Stimulated activated CD8-positive, alpha-beta memory T cell treated with anti-CD3 and anti-CD28 coated beads, Interleukin-4, amount 100 ng/mL, for 1 hour (primary cell): ENCODE results near the gene ZSCAN10.
"Not testable (repeated sequence)": the region's sequence is repeated elsewhere in the genome, so short reads cannot be mapped to it uniquely, and the experiment has no call there.

Experiments
- DNase-seq, 2 donors: peaks; one replicate each; pipeline ENCODE4 v3.0.0-alpha.2; 2020; ENCODE audit warnings: low read depth in 2 of 2, low spot score in 1 of 2

Gene ZSCAN10

DNA sequence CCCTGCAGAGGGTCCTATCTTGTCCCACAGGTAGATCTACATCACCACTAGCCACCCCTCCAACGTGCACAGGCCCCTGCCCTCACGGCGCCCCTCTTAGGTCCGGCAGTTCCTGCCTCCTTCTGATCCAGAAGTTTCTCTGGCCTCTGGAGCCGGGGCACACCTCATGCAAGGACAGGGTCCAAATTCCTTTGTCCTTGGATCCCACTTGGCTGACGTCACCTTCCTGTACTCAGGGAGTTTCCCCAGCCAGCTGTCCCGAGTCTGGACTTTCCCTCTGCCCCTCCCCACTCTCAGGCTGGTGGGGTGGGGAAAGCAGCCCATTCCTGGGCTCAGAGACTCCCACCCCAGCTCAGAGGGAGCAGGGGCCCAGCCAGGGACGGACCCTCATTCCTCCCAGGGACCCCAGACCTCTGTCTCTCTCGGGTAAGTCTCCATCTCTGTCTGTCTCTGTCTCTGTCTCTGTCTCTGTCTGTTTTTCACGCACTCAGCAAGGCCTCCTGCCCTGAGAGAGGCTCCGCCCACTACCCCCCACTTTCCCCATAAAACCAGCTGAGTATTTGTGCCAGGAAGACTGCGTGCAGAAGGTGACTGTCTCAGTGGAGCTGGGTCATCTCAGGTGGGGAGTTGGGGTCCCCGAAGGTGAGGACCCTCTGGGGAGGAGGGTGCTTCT, 33.9 kb downstream of the ZSCAN10 start, which contains the start of gene IL32:
Gene IL32 (plus strand): TSS at position 572 of the 673 bp plus-strand sequence. CDS start 172 bp downstream, outside the sequence.
- peak in 1 of 2 donors; percentile 41 for DNase-seq

DNA sequence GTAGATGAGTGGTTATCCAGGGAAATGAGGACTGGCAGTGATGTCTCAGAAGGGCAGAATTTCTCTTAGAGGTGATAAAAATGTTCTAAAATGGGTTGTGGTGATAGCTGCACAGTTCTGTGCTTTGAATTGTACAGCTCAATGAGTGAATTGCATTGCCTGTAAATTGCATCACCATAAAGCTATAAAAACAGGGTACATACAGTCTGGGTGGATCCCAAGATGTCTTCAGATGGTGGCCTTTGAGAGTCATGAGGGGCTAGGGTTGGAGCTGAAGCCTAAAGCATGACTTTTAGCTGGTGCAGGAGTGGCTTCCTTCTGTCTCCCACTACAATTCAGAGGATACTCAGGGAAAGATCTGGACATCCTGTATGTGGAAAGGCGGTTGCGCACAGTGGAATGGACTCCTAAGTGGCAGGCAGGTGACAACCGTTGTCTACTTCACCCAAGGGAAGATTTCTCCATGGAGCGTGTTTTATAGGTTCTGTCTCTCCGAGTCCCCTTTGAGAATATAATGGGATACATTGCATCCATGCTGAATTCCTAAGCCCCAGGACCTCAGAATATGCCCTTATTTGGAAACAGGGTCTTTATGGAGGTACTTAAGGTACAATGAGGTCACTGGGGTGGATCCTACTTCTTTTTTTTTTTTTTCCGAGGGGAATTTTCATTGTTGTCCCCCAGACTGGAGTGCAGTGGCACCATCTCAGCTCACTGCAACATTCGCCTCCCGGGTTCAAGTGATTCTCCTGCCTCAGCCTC, 35.3 kb downstream of the ZSCAN10 start:
- DNase-seq: no peak

DNA sequence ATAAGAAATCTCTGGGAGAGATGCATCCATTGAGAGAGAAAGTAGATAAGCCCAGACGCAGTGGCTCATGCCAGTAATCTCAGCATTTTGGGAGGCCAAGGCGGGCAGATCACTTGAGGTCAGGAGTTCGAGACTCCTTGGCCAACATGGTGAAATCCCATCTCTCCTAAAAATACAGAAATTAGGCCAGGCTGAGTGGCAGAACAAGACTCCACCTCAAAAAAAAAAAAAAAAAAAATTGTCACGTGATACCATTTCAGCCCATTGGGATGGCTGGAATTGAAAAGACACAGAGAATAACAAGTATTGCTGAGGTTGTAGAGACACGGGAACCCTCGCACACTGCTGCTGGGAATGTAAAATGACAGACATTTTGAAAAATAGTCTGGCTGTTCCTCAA, 36.5 kb downstream of the ZSCAN10 start:
- DNase-seq: no peak

DNA sequence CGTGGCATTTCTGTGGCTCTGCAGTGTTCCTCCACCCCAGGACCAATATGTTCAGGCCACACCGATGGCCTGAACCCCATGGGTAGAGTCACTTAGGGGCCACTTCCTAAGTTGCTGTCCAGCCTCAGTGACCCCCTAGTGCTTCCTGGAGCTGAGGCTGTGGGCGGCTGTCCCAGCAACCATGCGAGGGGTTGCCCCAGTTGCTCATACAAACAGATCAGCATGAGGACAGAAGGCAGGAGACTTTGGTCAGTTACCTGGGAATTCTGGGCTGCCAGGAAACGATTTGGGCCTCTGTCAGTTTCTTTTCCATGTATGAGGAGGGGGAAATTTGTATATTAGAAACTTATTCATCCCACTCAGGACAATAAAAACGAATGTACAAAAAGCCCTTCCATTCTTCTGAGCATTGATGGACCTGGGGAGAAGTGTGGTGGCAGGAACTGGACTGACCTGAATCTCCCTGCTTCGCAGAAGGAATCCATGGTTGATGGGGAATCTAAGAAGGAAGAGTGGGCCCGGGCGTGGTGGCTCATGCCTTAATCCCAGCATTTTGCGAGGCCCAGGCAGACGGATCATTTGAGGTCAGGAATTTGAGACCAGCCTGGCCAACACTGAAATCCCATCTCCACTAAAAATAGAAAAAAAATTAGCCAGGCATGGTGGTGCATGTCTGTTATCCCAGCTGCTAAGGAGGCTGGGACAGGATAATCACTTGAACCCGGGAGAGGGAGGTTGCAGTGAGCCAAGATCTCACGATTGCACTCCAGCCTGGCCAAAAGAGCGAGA, 38.6 kb downstream of the ZSCAN10 start:
- DNase-seq: no peak

DNA sequence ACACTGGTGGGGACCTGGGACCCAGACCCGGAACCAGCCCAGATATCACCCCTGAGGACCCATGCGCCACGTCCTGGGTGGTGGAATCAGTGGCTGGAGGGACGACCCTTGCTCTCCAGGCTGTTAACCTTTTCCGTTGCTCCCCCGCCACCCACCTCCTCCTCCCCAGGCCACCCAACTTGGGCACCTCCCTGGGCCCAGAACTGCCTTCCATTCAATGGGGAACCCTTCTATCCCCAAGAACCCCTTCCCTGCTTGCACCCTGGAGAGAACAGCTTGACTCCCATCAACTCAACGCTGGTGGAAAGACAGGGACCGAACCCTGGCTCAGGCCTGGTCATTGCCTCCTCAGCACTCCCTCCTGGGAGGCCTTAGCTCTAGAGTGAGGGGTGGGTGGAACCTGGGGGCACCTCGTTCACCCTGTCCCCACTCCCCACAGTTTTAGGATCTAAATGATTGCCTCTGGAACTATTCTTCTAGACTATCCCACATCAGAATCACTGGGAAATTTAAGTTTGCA, 39.3 kb downstream of the ZSCAN10 start:
- DNase-seq: no peak

DNA sequence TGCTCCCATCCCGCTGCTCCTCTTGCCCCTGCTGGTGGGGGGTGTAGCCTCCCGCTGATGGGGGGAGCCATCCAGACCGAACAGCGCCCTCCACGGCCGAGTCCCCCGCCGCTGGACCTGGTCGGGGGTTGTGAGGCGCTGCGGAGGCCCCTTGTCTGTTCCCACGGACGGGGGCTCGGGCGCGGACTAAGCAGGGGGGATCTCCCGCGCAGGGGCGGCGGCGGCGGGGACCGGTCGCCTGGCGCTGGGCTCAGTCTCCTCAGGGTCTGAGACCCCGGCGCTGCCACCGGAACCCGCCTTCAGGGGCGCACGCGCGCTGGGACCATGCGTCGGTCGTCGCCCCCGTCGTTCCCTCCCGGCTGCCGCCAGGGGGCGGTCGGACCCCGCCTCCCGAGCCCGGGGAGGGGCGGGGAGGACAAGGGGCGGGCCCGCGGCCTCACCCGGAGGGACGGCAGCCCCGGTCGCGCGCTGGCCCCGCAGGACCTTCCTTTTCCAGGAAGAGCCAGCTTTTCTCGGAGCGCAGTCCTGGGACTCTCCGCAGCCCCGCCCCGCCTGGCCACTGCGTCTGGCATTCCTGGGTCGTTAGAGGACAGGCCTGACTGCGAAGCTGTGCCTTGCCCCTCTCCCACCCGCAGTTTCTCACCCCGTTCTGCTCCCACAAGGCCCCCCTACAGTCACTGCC, 39.9 kb downstream of the ZSCAN10 start:
- DNase-seq: peak; percentile 71 to 74

DNA sequence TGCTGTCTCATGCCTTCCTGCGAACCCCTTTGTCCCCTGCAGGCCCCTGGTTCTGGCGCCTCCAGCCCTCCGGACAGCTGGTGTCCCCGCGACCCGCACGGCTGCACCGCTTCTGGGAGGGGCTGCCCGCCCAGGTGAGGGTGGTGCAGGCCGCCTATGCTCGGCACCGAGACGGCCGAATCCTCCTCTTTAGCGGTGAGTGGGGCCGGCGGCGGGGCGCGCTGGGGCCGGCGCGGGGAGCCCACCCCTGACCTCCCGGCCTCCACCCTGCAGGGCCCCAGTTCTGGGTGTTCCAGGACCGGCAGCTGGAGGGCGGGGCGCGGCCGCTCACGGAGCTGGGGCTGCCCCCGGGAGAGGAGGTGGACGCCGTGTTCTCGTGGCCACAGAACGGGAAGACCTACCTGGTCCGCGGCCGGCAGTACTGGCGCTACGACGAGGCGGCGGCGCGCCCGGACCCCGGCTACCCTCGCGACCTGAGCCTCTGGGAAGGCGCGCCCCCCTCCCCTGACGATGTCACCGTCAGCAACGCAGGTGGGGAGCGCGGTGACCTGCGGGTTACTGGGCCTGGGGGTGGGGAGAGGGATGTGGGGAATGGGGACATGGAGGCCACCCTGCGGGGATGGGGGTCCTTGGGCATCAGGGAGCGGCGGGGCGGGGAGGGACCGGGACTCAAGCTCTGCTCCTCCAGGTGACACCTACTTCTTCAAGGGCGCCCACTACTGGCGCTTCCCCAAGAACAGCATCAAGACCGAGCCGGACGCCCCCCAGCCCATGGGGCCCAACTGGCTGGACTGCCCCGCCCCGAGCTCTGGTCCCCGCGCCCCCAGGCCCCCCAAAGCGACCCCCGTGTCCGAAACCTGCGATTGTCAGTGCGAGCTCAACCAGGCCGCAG, 40.7 kb downstream of the ZSCAN10 start:
- no peak for DNase-seq

DNA sequence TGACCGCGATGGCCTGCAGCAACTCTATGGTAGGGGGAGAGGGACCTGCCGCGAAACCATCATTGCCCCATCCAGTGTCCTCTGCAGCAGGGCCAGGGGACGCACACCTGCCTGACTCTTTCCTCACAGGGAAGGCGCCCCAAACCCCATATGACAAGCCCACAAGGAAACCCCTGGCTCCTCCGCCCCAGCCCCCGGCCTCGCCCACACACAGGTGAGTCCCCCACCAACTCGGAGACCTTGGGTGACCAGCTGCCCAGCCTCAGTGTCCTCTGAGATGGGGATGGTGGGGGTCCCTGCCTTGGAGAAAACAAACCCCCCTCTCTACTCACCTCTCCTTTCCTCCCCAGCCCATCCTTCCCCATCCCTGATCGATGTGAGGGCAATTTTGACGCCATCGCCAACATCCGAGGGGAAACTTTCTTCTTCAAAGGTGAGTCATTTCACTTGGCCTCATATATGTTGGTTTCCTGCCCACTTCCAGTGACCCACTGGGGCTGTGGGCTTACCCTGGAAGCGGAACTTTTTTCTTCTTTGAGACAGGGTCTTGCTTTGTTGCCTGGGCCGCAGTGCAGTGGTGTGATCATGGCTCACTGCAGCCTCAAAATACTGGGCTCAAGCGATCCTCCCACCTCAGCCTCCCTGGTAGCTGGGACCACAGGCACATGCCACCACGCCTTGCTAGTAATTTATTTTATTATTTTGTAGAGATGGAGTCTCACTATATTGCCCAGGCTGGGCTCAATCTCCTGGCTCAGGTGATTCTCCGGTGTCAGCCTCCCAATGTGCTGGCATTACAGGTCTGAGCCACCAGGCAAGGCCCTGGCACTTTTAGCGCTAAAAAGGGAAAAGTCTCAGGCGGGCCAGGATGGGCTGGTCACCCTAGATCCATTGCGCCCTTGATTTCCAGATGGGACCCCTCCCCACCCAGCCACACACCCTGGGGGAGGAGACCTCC, 41.6 kb downstream of the ZSCAN10 start:
- DNase-seq: no peak

DNA sequence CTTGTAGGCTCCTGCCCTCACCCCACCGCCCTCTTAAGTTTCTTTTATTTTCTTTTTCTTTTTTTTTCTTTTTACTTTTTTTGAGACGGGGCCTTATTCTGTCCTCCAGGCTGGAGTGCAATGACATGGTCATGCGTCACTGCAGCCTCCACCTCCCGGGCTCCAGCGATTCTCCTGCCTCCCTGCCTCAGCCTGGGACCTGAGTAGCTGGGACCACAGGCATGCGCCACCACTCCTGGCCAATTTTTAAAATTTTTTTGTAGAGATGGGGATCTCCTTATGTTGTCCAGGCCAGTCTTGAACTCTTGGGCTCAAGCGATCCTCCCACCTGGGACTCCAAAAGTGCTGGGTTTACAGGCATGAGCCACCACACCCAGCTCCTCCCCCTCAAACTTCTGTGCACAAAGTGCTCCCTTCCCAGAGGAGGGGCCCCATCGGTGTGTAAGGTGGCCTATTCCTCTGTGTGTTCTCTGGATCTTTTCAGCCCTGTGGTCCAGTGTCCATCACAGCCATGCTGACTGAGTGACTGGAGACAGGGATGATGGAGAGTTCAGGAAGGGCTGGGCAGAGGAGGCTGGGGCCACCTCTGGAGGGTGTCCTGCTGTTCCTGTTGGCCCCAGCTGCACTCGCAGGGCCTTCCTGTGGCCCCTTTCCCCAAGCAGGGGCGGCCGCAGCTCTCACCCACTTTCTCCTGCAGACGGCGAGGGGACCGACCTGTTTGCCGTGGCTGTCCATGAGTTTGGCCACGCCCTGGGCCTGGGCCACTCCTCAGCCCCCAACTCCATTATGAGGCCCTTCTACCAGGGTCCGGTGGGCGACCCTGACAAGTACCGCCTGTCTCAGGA, 42.5 kb downstream of the ZSCAN10 start:
- DNase-seq: no peak

DNA sequence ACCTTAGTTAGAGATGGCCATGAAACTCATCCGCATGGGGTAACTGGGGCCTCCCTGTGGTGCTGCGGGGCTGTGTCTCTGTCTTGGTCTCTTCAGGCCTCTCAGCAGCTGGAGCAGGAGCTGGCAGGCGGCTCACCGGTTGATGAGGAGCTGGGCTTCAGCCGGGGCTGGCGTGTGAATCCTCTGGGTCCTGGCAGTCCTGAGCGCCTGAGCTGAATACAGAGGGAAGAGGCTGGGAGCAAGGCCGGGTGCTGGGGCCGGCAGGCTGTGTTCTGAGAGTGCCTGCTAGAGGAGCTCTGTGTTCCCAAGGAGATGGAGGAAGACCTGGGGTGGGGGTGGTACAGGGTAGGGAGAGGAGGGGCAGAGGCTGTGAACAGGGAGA, 43.4 kb downstream of the ZSCAN10 start:
- DNase-seq: not testable (repeated sequence)

DNA sequence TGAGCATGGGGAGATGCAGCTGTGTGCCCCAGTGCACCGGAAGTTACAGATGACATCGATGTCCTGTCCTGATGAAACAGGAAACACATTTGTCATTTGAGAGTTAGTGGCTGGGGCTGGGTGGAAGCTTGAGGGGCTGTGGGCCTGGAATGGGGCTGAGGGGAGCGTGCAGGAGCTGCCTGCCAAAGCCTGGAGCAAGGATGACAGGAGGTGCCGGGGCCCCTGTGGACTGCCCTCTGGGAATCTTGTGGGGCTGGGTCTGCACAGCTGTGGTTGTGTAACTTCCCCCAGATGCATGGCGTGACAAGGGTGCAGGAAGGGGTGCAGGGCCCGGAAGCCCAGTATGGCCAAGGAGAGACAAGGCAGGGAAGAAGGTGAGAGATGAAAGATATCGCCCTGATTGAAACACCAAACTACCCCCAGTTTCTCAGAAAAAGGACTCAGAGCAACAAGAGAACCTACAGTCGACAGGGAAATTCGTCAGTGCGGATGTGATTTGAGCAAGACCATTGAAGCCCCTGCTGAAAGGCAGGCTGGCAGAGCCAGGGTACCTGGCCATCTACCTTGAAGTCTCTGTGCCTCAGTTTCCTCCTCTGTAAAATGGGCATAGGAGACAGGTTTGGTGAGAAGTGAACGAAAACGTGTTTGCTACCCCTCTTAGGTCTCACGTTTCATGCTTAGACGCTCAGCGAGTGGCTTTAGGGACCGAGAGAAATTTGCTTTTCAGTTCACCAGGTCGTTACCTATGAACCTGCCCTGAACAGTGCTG, 43.9 kb downstream of the ZSCAN10 start:
- DNase-seq: no peak

DNA sequence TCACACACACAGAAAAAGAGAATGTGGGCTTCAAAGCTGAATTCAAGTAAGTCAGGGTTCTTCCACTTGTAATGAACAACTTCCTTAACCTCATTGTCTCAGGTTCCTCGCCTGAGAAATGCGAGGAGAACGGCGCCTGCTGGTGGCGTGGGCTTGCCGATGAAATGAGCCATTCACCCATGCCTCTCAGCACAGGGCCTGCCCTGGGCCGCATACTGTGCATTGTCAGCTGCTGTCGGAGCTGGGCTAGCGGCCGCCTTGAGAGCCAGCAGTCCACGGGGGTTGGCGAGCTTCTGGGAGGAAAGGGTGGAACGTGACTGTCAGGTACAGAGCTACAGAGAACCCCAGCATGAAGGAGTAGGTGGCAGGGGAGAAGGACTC, 45.8 kb downstream of the ZSCAN10 start:
- DNase-seq: not testable (repeated sequence)

DNA sequence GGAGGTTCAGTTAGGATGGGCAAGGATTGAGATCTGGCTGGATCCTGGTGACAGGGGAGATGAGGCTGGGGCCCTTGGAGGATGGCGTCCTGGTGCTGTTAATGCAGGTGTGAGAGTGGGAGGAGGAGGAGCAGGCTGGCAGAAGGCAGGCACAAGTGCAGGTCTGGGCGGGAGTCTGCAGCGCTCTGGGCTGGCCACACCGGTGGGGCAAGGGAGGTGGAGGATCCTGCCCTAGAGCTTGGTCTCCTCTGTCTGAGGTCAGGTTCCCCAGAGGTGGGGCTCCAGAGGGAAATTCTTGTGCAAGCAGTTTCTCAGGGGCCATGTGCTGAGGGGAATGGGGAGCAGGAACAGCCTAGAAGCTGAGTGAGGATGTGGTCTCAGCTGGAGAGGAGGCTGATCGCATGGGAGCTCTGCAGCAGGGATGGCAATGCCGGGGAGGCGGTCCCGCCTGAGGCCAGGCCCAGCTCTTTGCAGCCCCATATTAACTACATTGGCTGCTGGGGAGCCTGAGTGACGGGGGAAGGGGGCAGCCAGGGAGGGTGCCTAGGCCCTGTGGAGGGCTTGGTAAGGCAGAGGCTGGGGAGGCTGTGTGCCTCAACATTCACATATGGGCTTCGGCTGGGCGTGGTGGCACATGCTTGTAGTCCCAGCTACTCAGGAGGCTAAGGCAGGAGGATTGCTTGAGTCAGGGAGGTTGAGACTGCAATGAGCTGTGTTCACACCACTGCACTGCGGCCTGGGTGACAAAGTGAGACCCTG, 46.3 kb downstream of the ZSCAN10 start:
- DNase-seq: not testable (repeated sequence)

DNA sequence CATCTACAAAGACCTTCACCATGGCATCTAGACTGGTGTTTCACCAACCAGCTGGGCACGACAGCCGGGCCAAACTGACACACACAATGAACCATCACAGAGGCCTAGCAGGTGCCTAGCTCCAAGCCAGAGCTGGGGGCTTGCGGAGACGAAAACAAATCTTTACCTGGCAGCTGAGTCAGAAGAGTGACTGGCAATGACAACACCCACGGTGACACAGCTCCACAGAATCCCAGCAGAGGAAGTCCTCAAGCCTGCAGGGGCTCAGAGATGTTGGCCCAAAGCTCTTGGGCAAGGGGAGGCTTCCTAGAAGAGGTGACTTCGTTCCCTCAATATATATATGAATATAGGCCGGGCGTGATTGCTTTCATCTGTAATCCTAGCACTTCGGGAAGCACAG, 47.6 kb downstream of the ZSCAN10 start:
- DNase-seq: no peak

DNA sequence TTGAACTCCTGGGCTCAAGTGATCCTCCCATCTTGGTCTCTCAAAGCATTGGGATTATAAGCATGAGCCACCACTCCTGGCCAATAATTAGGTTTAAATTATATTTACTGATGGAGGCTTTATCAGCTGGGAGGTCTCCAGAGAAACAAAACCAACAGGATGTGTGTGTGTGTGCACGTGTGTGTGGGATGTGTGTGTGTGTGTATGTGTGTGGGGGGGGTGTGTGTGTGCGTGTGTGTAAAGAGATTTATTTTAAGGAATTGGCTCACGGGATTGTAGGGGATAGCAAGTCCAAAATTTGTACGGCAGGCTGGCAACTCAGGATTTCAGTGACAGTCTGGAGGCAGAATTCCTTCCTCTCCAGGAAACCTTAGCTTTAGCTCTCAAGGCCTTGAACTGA, 48.1 kb downstream of the ZSCAN10 start:
- no peak for DNase-seq

DNA sequence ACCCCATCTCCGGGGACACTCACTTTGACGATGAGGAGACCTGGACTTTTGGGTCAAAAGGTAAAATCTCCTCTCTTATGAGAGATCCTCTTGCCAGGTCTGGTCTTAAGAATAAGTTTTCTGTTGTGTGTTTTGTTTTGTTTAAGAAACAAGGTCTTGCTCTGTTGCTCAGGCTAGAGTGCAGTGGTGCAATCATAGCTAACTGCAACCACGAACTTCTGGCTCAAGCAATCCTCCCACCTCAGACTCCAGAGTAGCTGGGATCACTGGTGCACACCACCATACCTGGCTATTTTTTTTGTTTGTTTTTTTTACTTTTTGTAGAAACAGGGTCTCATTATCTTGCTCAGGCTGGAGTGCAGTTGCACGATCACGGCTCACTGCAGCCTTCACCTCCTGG, 48.6 kb downstream of the ZSCAN10 start:
- DNase-seq: no peak
